ENCODE measurements around the gene RPAP3. TPM values are rescaled to one million over a fixed set of nuclear protein-coding genes. Genes with fewer than 3 reads are reported as not detected.

RPAP3 gene
- total and polyA plus RNA-seq, 9 of the 15 experiments (the other 6 are each of a cell fraction or from before 2014, with no cell fraction given) = 40.0 to 92.1 (median 54.1) TPM

GRCh38 chr12:47621960-47622359 lies 83.9 kb downstream of the RPAP3 start:
- FAIRE-seq (no peak), ATAC-seq (no peak), DNase-seq (ENCODE audit: extremely low read depth in 1 of 4, low spot score in 3 of 4) (no peak)
- H3K4me1 ChIP-seq (replicated peaks in 1 of 2; ENCODE audit: control insufficient read depth in 2 of 2, insufficient read depth in 2 of 2, low read length in 2 of 2) = no peaks in the 10 kb centered on the region
- BruUV-seq (replicated peaks) = no TSS peak
- POLR2A ChIA-PET = no interaction called here
- in situ Hi-C loops (cut with MboI) (no loop called here), intact Hi-C loops (cut with micrococcal nuclease) (no loop called here)
- H3K36me3 ChIP-seq (ENCODE audit: control insufficient read depth, insufficient read depth, low read length) = no peaks in the 10 kb centered on the region; the same call in 1 of the 3 replicates
- no peak overlapping the region for H3K4me2 ChIP-seq (ENCODE audit: insufficient read depth, low read length)
- H3K9me3 ChIP-seq (replicated peaks; ENCODE audit: control insufficient read depth, insufficient read depth, low read depth, low read length) = no peaks in the 10 kb centered on the region
- TF ChIP-seq MYC (IDR thresholded peaks at IDR 0.05; ENCODE audit: low read depth, low read length) (no peak), MYC (CRISPR knock-in tag; IDR thresholded peaks at IDR 0.05; ENCODE audit: borderline replicate concordance, low read depth) (no peak), NRF1 (conservative IDR thresholded peaks at IDR 0.05 in 1 of 2, IDR thresholded peaks at IDR 0.05 in 1 of 2) (no peak), ZNF57 (CRISPR knock-in tag; IDR thresholded peaks at IDR 0.05) (no peak), TEAD4 (IDR thresholded peaks at IDR 0.05; ENCODE audit: low read length) (no peak), TEAD4 (CRISPR knock-in tag; IDR thresholded peaks at IDR 0.05; ENCODE audit: borderline replicate concordance) (no peak), CXXC5 (CRISPR knock-in tag; IDR thresholded peaks at IDR 0.05) (no peak), BCL6 (CRISPR knock-in tag; IDR thresholded peaks at IDR 0.05) (no peak), NCOA1 (IDR thresholded peaks at IDR 0.05; ENCODE audit: low read depth) (no peak), ZBTB33 (CRISPR knock-in tag; IDR thresholded peaks at IDR 0.05) (no peak), NUFIP1 (IDR thresholded peaks at IDR 0.05; ENCODE audit: partially characterized antibody) (no peak), AFF1 (IDR thresholded peaks at IDR 0.05; ENCODE audit: low read depth in 1 of 2, partially characterized antibody in 2 of 2) (no peak), XRCC5 (IDR thresholded peaks at IDR 0.05; ENCODE audit: low read depth, low read length) (no peak), DMBX1 (CRISPR knock-in tag; IDR thresholded peaks at IDR 0.05; ENCODE audit: borderline replicate concordance) (no peak), ZBTB9 (CRISPR knock-in tag; IDR thresholded peaks at IDR 0.05) (no peak)
- no peak overlapping the region for H3K4me3 ChIP-seq
- no peaks in the 10 kb centered on the region for H4K20me1 ChIP-seq (replicated peaks; ENCODE audit: control insufficient read depth, insufficient read depth, low read length)
- no peaks in the 10 kb centered on the region for H3K79me2 ChIP-seq (ENCODE audit: control insufficient read depth, insufficient read depth, low read length)
- no peak overlapping the region for H3K9ac ChIP-seq (ENCODE audit: insufficient read depth in 1 of 2, low read depth in 2 of 2, low read length in 2 of 2)
- no peak overlapping the region for H3K27ac ChIP-seq (ENCODE audit: extremely low read depth, low read depth, low read length)
- H3K9me1 ChIP-seq (ENCODE audit: control insufficient read depth, insufficient read depth, low read length) = no peaks in the 10 kb centered on the region
- CTCF ChIA-PET (ENCODE audit: low intra/inter-chr PET ratio) = no interaction called here
- no peak overlapping the region for H2AFZ ChIP-seq (ENCODE audit: low read depth, low read length)
- 20% methylated on average over 1 of the region's 1 CpG for WGBS (ENCODE audit: insufficient coverage, low coverage, missing lambda C conversion rate)
- no peaks in the 10 kb centered on the region for H3K27me3 ChIP-seq (ENCODE audit: control insufficient read depth in 2 of 2, insufficient read depth in 2 of 2, low read length in 2 of 2)

All from K562 (cell line).